ENCODE results near the gene TRIL.

DNA sequence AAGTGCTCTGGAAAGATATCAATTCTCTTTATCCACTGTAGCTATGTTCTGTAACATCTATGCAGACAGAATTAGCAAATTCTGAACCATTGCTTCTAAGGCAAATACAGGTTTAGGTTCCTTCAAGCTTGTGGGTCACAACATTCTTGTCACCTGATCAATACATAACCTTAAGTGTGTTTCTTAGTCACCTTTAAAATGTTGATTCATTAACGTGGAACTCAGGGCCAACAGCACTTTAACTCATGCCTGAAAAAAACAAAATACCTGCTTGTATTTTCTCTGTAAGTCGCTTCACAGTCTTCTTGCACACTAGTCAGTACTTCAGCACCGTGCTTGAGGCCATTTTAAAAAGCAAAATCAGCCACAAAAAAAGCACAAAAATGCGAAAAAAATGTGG, 35.2 kb upstream of the TRIL start:
- TF ChIP-seq CTCF (IDR thresholded peaks at IDR 0.05; ENCODE audit: poor library complexity) (no peak), EZH2 (IDR thresholded peaks at IDR 0.05; ENCODE audit: borderline replicate concordance) (no peak), EZH2phosphoT487 (IDR thresholded peaks at IDR 0.05; ENCODE audit: low read depth, severe bottlenecking, unreplicated experiment) (no peak)

All from hepatocyte (in vitro differentiated cells).